ENCODE results near the gene RPTOR.

The RPTOR gene

DNA sequence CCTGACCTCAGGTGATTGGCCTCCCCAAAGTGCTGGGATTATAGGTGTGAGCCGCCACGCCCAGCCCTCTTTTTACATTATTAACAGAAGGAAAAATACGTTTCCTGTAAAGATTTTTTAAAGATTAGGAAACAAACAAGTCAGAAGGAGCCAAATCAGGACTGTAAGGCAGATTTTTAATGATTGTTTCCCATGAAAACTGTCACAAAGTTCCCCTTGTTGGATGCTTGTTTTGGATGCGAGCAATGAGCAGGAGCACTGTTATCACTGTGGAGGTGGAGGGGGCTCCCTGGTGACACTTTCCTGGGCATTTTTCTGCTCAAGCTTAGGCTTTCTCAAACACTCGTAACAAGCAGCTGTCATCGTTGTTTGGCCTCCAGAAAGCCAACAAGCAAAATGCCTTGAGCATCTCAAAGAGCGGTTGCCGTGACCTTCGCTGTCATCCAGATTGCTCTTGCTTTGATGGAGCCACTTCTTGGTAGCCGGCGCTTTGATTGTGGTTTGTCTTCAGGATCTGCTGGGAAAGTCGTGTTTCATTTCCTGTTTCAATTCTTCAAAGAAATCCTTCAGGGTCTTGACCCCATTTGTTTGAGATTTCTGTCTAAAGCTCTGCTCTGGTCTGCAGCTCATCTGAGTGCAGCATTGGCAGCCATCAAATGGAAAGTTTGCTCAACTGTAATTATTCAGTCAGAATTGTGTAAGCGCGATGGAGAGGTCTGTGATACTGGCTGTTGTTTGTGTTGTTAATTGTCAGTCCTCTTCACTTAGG is 128.7 kb downstream of the RPTOR start:
- no peak for DNase-seq (ENCODE audit: low spot score)
- TF ChIP-seq, protein P1, sequence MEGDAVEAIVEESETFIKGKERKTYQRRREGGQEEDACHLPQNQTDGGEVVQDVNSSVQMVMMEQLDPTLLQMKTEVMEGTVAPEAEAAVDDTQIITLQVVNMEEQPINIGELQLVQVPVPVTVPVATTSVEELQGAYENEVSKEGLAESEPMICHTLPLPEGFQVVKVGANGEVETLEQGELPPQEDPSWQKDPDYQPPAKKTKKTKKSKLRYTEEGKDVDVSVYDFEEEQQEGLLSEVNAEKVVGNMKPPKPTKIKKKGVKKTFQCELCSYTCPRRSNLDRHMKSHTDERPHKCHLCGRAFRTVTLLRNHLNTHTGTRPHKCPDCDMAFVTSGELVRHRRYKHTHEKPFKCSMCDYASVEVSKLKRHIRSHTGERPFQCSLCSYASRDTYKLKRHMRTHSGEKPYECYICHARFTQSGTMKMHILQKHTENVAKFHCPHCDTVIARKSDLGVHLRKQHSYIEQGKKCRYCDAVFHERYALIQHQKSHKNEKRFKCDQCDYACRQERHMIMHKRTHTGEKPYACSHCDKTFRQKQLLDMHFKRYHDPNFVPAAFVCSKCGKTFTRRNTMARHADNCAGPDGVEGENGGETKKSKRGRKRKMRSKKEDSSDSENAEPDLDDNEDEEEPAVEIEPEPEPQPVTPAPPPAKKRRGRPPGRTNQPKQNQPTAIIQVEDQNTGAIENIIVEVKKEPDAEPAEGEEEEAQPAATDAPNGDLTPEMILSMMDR (IDR thresholded peaks at IDR 0.05; ENCODE audit: borderline replicate concordance, control extremely low read depth, extremely low read depth, insufficient read depth, missing control alignments), result no peak
- in situ Hi-C loops (cut with MboI; ENCODE audit: low sequenced_read_pairs, unreplicated experiment), result no loop called here

DNA sequence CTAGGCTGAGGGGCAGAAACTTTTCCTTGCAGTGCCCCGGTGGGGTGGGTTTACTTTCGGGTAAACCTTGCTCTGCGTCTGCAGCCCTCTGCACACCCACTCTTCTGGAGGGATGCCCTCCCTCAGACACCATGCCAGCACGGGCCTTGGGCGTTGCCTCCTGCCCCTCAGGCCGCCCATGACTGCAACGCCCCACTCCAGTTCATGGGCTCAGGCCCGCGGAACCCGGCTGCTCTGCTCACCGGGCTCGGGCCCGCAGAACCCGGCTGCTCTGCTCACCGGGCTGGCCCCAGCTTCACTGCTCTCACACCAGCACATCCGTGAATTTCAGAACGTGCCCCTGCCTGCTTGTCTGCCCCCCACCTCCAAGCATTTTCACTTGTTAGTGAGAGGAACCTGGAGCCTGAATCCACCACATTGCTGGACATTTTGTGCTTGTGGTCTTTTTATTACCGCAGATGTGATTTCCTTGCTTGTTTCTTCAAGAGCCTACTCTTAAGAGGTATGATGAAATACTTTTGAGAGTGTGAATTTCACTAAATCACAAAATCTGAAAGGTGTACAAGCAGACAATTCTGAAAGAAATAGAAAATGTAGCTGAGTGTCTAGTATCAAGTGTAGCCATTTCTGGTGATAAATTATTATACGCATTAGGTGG is 130.9 kb downstream of the RPTOR start:
- no peak for DNase-seq (ENCODE audit: low spot score)
- in situ Hi-C loops (cut with MboI; ENCODE audit: low sequenced_read_pairs, unreplicated experiment), result no loop called here
- TF ChIP-seq, protein P1 (IDR thresholded peaks at IDR 0.05; ENCODE audit: borderline replicate concordance, control extremely low read depth, extremely low read depth, insufficient read depth, missing control alignments), result no peak

DNA sequence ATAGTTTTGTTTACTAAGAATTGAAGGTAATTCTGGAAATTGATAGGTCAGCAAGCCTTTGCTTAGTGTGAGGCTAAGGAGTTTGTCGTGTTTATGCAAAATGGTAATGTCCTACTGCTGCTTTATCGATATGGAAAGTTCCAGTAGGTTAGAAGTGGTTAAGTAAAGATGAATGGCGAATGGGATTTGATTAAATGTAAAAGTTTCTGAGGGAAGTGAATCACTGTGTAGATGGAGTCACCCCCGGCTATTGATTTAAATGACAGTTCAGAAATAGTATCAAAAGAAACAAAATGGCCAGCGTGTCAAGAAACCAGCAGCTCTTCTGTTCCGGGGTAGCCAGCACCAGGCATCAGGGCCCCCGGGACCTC is 131.4 kb downstream of the RPTOR start:
- DNase-seq (ENCODE audit: low spot score), result no peak
- in situ Hi-C loops (cut with MboI; ENCODE audit: low sequenced_read_pairs, unreplicated experiment), result no loop called here
- TF ChIP-seq, protein P1 (IDR thresholded peaks at IDR 0.05; ENCODE audit: borderline replicate concordance, control extremely low read depth, extremely low read depth, insufficient read depth, missing control alignments), result no peak

DNA sequence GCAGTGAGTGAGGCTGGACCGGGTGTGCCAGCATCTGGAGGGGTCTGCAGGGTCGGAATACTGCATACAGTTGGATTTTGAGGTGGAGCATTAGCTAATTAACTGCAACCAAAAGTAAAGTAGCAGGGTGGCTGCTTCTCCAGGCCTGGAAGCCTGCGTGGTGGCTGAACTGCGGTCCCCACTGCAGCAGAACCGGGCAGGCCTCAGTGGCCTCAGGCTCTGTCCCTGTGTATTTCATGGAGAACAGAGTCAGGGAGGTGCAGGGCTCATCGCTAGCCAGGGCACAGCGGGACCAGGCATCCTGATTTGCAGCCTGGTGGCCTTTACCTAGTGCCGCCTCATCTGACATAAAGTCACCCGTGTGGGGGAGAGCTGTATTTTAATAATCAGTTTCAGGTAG is 131.9 kb downstream of the RPTOR start:
- TF ChIP-seq, protein P1 (IDR thresholded peaks at IDR 0.05; ENCODE audit: borderline replicate concordance, control extremely low read depth, extremely low read depth, insufficient read depth, missing control alignments), result no peak
- DNase-seq (ENCODE audit: low spot score), result no peak
- in situ Hi-C loops (cut with MboI; ENCODE audit: low sequenced_read_pairs, unreplicated experiment), result no loop called here

DNA sequence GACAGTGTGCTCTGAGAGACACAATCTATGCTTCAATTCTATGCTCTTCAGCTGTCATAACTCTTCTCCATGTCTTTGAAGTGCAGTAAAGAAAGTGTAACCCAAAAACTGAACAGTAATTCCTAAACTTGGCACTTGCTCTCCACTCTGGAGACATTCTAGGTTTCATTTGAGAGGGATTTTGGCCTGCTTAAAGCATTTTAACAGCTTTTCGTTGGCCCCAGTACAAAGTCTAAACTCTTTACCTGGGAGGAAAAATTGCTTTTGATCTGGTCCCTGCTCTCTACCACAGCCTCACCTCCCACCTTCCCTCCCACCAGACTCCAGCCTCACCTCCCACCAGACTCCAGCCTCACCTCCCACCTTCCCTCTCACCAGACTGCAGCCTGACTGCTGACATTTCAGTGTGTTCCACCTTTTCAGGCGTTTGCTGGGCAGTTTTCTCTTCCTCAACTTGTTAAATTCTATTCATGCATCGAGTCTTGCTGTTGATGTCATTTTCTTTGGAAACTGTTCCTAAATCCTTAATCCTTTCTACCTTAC is 132.6 kb downstream of the RPTOR start:
- TF ChIP-seq, protein P1 (IDR thresholded peaks at IDR 0.05; ENCODE audit: borderline replicate concordance, control extremely low read depth, extremely low read depth, insufficient read depth, missing control alignments), result no peak
- in situ Hi-C loops (cut with MboI; ENCODE audit: low sequenced_read_pairs, unreplicated experiment), result no loop called here
- DNase-seq (ENCODE audit: low spot score), result no peak

DNA sequence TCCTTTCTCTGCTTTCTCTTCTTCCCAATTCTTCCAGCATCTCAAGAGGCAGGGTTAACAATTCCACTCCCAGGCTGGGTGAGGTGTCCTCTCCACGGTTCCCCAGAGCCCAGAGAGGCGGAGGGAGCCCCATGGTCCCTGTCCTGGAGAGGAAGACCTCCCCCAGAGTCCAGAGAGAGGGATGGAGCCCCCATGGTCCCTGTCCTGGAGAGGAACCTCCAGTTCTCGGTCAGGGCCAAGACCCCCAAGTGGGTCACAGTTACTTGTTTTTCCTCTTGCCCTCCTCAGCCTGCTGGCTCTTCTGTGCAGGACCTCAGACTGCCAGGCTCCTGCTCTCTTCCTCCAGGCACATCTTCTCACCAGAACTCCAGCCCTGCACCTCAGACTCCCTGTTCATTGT is 135.2 kb downstream of the RPTOR start:
- TF ChIP-seq, protein P1 (IDR thresholded peaks at IDR 0.05; ENCODE audit: borderline replicate concordance, control extremely low read depth, extremely low read depth, insufficient read depth, missing control alignments), result no peak
- in situ Hi-C loops (cut with MboI; ENCODE audit: low sequenced_read_pairs, unreplicated experiment), result no loop called here
- no peak for DNase-seq (ENCODE audit: low spot score)

All from GM13976 (cell line).